Spinal cord (tissue), 10 donors: ENCODE measurements around the gene CRB1. TPM values are rescaled to one million over a fixed set of nuclear protein-coding genes. Genes with fewer than 3 reads are reported as not detected.

Experiments
- DNase-seq, 6 donors: peaks; one replicate each; pipeline versions ENCODE4 v3.0.0 to v3.0.0-alpha.2; 2013 to 2015; ENCODE audit warnings: low spot score in 6 of 6, low read depth in 4 of 6
- H3K27ac ChIP-seq: one replicate; pipeline ENCODE4 v1.5.1; 2013; ENCODE audit warnings: low read depth, low read length, control low read depth
- H3K27me3 ChIP-seq: one replicate; pipeline ENCODE4 v1.6.1; 2013; ENCODE audit warnings: low read length; ENCODE audit not compliant: control insufficient read depth, insufficient read depth
- H3K36me3 ChIP-seq: one replicate; pipeline ENCODE4 v1.6.1; 2013; ENCODE audit warnings: low read length; ENCODE audit not compliant: control insufficient read depth, insufficient read depth
- H3K4me1 ChIP-seq: one replicate; pipeline ENCODE4 v1.6.1; 2013; ENCODE audit warnings: low read length; ENCODE audit not compliant: control insufficient read depth, insufficient read depth
- H3K4me3 ChIP-seq: one replicate; pipeline ENCODE4 v1.5.1; 2013; ENCODE audit warnings: low read depth, low read length, control low read depth
- H3K9me3 ChIP-seq: one replicate; pipeline ENCODE4 v1.6.1; 2013; ENCODE audit warnings: low read length; ENCODE audit not compliant: control insufficient read depth, insufficient read depth
- WGBS: methylation state at CpG from one replicate; pipeline ENCODE4 v1.1.5; 2013; ENCODE audit warnings: missing lambda C conversion rate; ENCODE audit not compliant: insufficient coverage; 5-methylcytosine and 5-hydroxymethylcytosine counted together
- polyA plus RNA-seq, 2 donors: library from polyadenylated mRNA; unstranded; fragments of 120-200 nt; gene quantifications; one replicate each; pipeline ENCODE4 v1.2.1, GENCODE V29; 2013; ENCODE audit not compliant: insufficient read length in 2 of 2
- total RNA-seq, 2 donors: library from RNA; depleted of rRNA in 1 of 2; stranded (reverse); fragments of 120-200 nt in 1 of 2; fragments of >200 nt in 1 of 2; gene quantifications; one replicate each; pipeline versions ENCODE4 v1.2.3 to v1.2.4, GENCODE V29; 2013 to 2014
- donor health status: healthy.

The CRB1 gene
- total and polyA plus RNA-seq, 4 donors, result 18.1 to 36.8 (median 28.6) TPM

GRCh38 chr1:197336571-197336970 lies 68.5 kb downstream of the CRB1 start:
- no peaks in the 10 kb centered on the region for H3K27me3 ChIP-seq
- DNase-seq, result no peak
- no peaks in the 10 kb centered on the region for H3K36me3 ChIP-seq
- no CpG with 5 or more reads among the region's 2 CpGs for WGBS
- H3K4me1 ChIP-seq, result no peaks in the 10 kb centered on the region
- H3K4me3 ChIP-seq, result no peak overlapping the region
- H3K27ac ChIP-seq, result no peak overlapping the region
- no peaks in the 10 kb centered on the region for H3K9me3 ChIP-seq

GRCh38 chr1:197339106-197340060 lies 71.3 kb downstream of the CRB1 start:
- DNase-seq, result no peak
- H3K9me3 ChIP-seq, result no peaks in the 10 kb centered on the region
- H3K36me3 ChIP-seq, result no peaks in the 10 kb centered on the region
- no peaks in the 10 kb centered on the region for H3K4me1 ChIP-seq
- H3K27ac ChIP-seq, result no peak overlapping the region
- H3K4me3 ChIP-seq, result no peak overlapping the region
- WGBS, result 88% methylated on average over 4 of the region's 9 CpGs
- no peaks in the 10 kb centered on the region for H3K27me3 ChIP-seq

- Histone ChIP-seq H3K4me3 (no peak overlapping the region), H3K4me1 (no peaks in the 10 kb centered on the region), H3K27ac (no peak overlapping the region), H3K27me3 (no peaks in the 10 kb centered on the region), H3K9me3 (no peaks in the 10 kb centered on the region), H3K36me3 (no peaks in the 10 kb centered on the region)
- WGBS, result 100% methylated on average over 1 of the region's 1 CpG
- DNase-seq, result no peak
Observed at GRCh38 chr1:197341626-197342025, 73.6 kb downstream of the CRB1 start.

- no peak overlapping the region for H3K27ac ChIP-seq
- 83% methylated on average over 2 of the region's 3 CpGs for WGBS
- no peaks in the 10 kb centered on the region for H3K9me3 ChIP-seq
- H3K27me3 ChIP-seq, result no peaks in the 10 kb centered on the region
- no peak overlapping the region for H3K4me3 ChIP-seq
- no peaks in the 10 kb centered on the region for H3K4me1 ChIP-seq
- DNase-seq, result no peak
- no peaks in the 10 kb centered on the region for H3K36me3 ChIP-seq
Observed at GRCh38 chr1:197342044-197342565, 74.1 kb downstream of the CRB1 start.

- Histone ChIP-seq H3K9me3 (no peaks in the 10 kb centered on the region), H3K4me3 (no peak overlapping the region), H3K4me1 (no peaks in the 10 kb centered on the region), H3K36me3 (no peaks in the 10 kb centered on the region), H3K27ac (no peak overlapping the region), H3K27me3 (no peaks in the 10 kb centered on the region)
- WGBS, result no CpG with 5 or more reads among the region's 2 CpGs
- no peak for DNase-seq
Observed at GRCh38 chr1:197342669-197343068, 74.6 kb downstream of the CRB1 start.

GRCh38 chr1:197343663-197344273 lies 75.7 kb downstream of the CRB1 start:
- Histone ChIP-seq H3K4me1 (no peaks in the 10 kb centered on the region), H3K27me3 (no peaks in the 10 kb centered on the region), H3K9me3 (no peaks in the 10 kb centered on the region), H3K4me3 (no peak overlapping the region), H3K36me3 (no peaks in the 10 kb centered on the region), H3K27ac (no peak overlapping the region)
- no CpG with 5 or more reads among the region's 4 CpGs for WGBS
- no peak for DNase-seq

GRCh38 chr1:197351821-197352440 lies 83.9 kb downstream of the CRB1 start:
- DNase-seq, result no peak
- H3K27ac ChIP-seq, result no peak overlapping the region
- no peak overlapping the region for H3K4me3 ChIP-seq
- H3K27me3 ChIP-seq, result no peaks in the 10 kb centered on the region
- no peaks in the 10 kb centered on the region for H3K9me3 ChIP-seq
- H3K4me1 ChIP-seq, result no peaks in the 10 kb centered on the region
- peaks cover 7% of the 10 kb centered on the region for H3K36me3 ChIP-seq
- no CpG with 5 or more reads among the region's 2 CpGs for WGBS

GRCh38 chr1:197355248-197355995 lies 87.4 kb downstream of the CRB1 start:
- Histone ChIP-seq H3K27me3 (no peaks in the 10 kb centered on the region), H3K4me1 (no peaks in the 10 kb centered on the region), H3K27ac (no peak overlapping the region), H3K4me3 (no peak overlapping the region), H3K36me3 (peaks cover 7% of the 10 kb centered on the region), H3K9me3 (no peaks in the 10 kb centered on the region)
- 97% methylated on average over 33 of the region's 39 CpGs for WGBS
- DNase-seq, result no peak
